Sigmoid colon (tissue), 7 donors: ENCODE data around the gene KCNJ15. TPM values are rescaled to one million over a fixed set of nuclear protein-coding genes. Genes with fewer than 3 reads are reported as not detected.
A peak's percentile ranks its signal among the peaks of the same experiment; 100 is the strongest.

Experiments used
- DNase-seq: peaks from one replicate; pipeline ENCODE4 v3.0.0-alpha.2; 2019
- H3K27ac ChIP-seq, 4 donors: fragments of 200-600 bp; sonication (generic); one replicate each; pipeline ENCODE4 v1.5.1; 2016 to 2019; ENCODE audit warnings: mild to moderate bottlenecking in 1 of 4
- H3K27me3 ChIP-seq, 3 donors: fragments of 200-600 bp; sonication (generic); one replicate each; pipeline ENCODE4 v1.5.1; 2019; ENCODE audit warnings: mild to moderate bottlenecking in 1 of 3
- H3K36me3 ChIP-seq, 4 donors: fragments of 200-600 bp; sonication (generic); one replicate each; pipeline ENCODE4 v1.5.1; 2016 to 2019
- H3K4me1 ChIP-seq, 4 donors: fragments of 200-600 bp; sonication (generic); one replicate each; pipeline ENCODE4 v1.5.1; 2017 to 2019
- H3K4me3 ChIP-seq, 4 donors: fragments of 200-600 bp; sonication (generic); one replicate each; pipeline ENCODE4 v1.5.1; 2017 to 2019; ENCODE audit warnings: mild to moderate bottlenecking in 2 of 4, moderate library complexity in 1 of 4
- H3K9me3 ChIP-seq, 4 donors: fragments of 200-600 bp in 3 of 4; sonication (generic) in 3 of 4; one replicate each; pipeline versions ENCODE4 v1.5.1 to v1.6.1; 2013 to 2019
- CTCF ChIP-seq, 4 experiments: fragments of 450-650 bp in 3 of 4; fragments of 200-600 bp in 1 of 4; IDR thresholded peaks; one replicate each; pipeline ENCODE4 v1.5.1; 2016 to 2019; ENCODE audit warnings: antibody characterized with exemption in 4 of 4, mild to moderate bottlenecking in 3 of 4, moderate library complexity in 2 of 4
- EP300 ChIP-seq, 4 donors: sonication (generic); formaldehyde crosslinking; IDR thresholded peaks; one replicate each; pipeline ENCODE4 v1.6.1; 2017; ENCODE audit warnings: antibody characterized with exemption in 4 of 4
- POLR2A ChIP-seq, 2 donors: fragments of 450-650 bp; IDR thresholded peaks; one replicate each; pipeline ENCODE4 v1.6.1; 2016; ENCODE audit warnings: antibody characterized with exemption in 2 of 2, mild to moderate bottlenecking in 2 of 2, moderate library complexity in 2 of 2
- POLR2AphosphoS5 ChIP-seq, 4 donors: sonication (generic); formaldehyde crosslinking; IDR thresholded peaks; one replicate each; pipeline ENCODE4 v1.6.1; 2017; ENCODE audit warnings: antibody characterized with exemption in 4 of 4
- WGBS, 2 donors: extraction: QIAGEN DNeasy Blood & Tissue Kit; methylation state at CpG; one replicate each; pipeline ENCODE4 v1.1.7; 2013; 5-methylcytosine and 5-hydroxymethylcytosine counted together
- intact Hi-C: fragments of 100-400 bp; cut with DNase I; formaldehyde crosslinking; loops from one replicate; pipeline ENCODE4 v1.15.1; 2023
- polyA plus RNA-seq, 3 donors: library from polyadenylated mRNA; stranded (reverse); fragments of 200-250 nt; gene quantifications; one replicate each; pipeline ENCODE4 v1.2.3, GENCODE V29; 2013
- total RNA-seq, 4 donors: library from RNA; depleted of rRNA; stranded (reverse); fragments of >200 nt; gene quantifications; one replicate each; pipeline ENCODE4 v1.1.0, GENCODE V29; 2016
- donor health status: healthy with polysubstance abuse.
- donor health status: Bipolar disorder and iron deficiency.
- donor health status: healthy.

The KCNJ15 gene
- total and polyA plus RNA-seq, 7 donors = 0.22 to 0.60 (median 0.49) TPM; not detected in 4

DNA sequence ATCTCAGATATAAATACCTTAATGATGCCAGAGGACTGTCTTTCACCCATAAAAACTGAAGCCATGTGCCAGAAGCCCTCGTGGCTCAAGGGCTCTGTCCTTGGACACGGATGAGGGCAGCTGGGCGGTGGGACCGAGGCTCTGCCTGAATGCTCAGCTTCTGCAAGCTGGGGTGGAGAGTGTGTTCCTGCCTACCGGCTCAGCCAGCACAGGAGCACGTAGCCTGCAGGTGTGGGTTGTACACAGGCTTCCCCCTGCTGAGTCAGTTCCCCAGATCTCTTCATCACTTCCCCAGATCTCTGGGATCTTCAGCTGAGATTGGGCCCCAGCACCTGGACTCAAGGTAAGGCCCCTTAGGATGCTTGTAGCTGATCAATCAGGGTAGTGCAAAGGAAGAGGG lies 15.4 kb downstream of the KCNJ15 start:
- H3K9me3 ChIP-seq = no peaks in the 10 kb centered on the region
- DNase-seq = no peak
- H3K27me3 ChIP-seq = peaks cover 0 to 4% (median 0%) of the 10 kb centered on the region in 3 donors
- no peaks in the 10 kb centered on the region for H3K4me1 ChIP-seq
- intact Hi-C loops = no loop called here
- WGBS, 2 donors = 78 to 81% methylated on average over 6 of the region's 6 CpGs
- no peak overlapping the region for H3K27ac ChIP-seq
- TF ChIP-seq EP300 (IDR thresholded peaks at IDR 0.05) (no peak), POLR2A (IDR thresholded peaks at IDR 0.05) (no peak), CTCF (IDR thresholded peaks at IDR 0.05) (no peak), POLR2AphosphoS5 (IDR thresholded peaks at IDR 0.05) (no peak)
- H3K4me3 ChIP-seq = no peak overlapping the region
- H3K36me3 ChIP-seq = no peaks in the 10 kb centered on the region

GRCh38 chr21:38273745-38274542 lies 17.2 kb downstream of the KCNJ15 start:
- intact Hi-C loops = no loop called here
- H3K4me3 ChIP-seq = no peak overlapping the region
- no peaks in the 10 kb centered on the region for H3K9me3 ChIP-seq
- peak in 1 of 4 donors; percentile 16 for TF ChIP-seq POLR2AphosphoS5 (IDR thresholded peaks at IDR 0.05)
- no peak for TF ChIP-seq CTCF (IDR thresholded peaks at IDR 0.05)
- H3K4me1 ChIP-seq = no peaks in the 10 kb centered on the region
- H3K27me3 ChIP-seq = no peaks in the 10 kb centered on the region
- no peak overlapping the region for H3K27ac ChIP-seq
- no peak for DNase-seq
- 77 to 83% methylated on average over 8 of the region's 8 CpGs for WGBS, 2 donors
- no peaks in the 10 kb centered on the region for H3K36me3 ChIP-seq

GRCh38 chr21:38277501-38278131 lies 20.8 kb downstream of the KCNJ15 start:
- no peak overlapping the region for H3K4me3 ChIP-seq
- no peaks in the 10 kb centered on the region for H3K4me1 ChIP-seq
- no peaks in the 10 kb centered on the region for H3K36me3 ChIP-seq
- DNase-seq = peak; percentile 76
- intact Hi-C loops = no loop called here
- no peaks in the 10 kb centered on the region for H3K27me3 ChIP-seq
- 62 to 81% methylated on average over 9 of the region's 9 CpGs for WGBS, 2 donors
- no peak overlapping the region for H3K27ac ChIP-seq
- TF ChIP-seq POLR2A (IDR thresholded peaks at IDR 0.05) (no peak), POLR2AphosphoS5 (IDR thresholded peaks at IDR 0.05) (peak in 1 of 4 donors; percentile 52), CTCF (IDR thresholded peaks at IDR 0.05) (no peak), EP300 (IDR thresholded peaks at IDR 0.05) (peak in 1 of 4 donors; percentile 32)
- no peaks in the 10 kb centered on the region for H3K9me3 ChIP-seq

GRCh38 chr21:38280454-38280853 lies 23.7 kb downstream of the KCNJ15 start:
- Histone ChIP-seq H3K9me3 (no peaks in the 10 kb centered on the region), H3K4me3 (no peak overlapping the region), H3K27me3 (no peaks in the 10 kb centered on the region), H3K36me3 (no peaks in the 10 kb centered on the region), H3K27ac (no peak overlapping the region), H3K4me1 (no peaks in the 10 kb centered on the region)
- no peak for DNase-seq
- no peak for TF ChIP-seq POLR2AphosphoS5 (IDR thresholded peaks at IDR 0.05)
- TF ChIP-seq EP300 (IDR thresholded peaks at IDR 0.05) = no peak
- TF ChIP-seq CTCF (IDR thresholded peaks at IDR 0.05) = no peak
- TF ChIP-seq POLR2A (IDR thresholded peaks at IDR 0.05) = no peak
- intact Hi-C loops = no loop called here
- WGBS, 2 donors = 85 to 92% methylated on average over 5 of the region's 5 CpGs
